Measurements from ENCODE around the gene RAPGEF5.

RAPGEF5 gene

GRCh38 chr7:22138106-22138505 lies 218.8 kb downstream of the RAPGEF5 start:
- no peak for DNase-seq (ENCODE audit: low read depth)
- TF ChIP-seq, protein P1, sequence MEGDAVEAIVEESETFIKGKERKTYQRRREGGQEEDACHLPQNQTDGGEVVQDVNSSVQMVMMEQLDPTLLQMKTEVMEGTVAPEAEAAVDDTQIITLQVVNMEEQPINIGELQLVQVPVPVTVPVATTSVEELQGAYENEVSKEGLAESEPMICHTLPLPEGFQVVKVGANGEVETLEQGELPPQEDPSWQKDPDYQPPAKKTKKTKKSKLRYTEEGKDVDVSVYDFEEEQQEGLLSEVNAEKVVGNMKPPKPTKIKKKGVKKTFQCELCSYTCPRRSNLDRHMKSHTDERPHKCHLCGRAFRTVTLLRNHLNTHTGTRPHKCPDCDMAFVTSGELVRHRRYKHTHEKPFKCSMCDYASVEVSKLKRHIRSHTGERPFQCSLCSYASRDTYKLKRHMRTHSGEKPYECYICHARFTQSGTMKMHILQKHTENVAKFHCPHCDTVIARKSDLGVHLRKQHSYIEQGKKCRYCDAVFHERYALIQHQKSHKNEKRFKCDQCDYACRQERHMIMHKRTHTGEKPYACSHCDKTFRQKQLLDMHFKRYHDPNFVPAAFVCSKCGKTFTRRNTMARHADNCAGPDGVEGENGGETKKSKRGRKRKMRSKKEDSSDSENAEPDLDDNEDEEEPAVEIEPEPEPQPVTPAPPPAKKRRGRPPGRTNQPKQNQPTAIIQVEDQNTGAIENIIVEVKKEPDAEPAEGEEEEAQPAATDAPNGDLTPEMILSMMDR (IDR thresholded peaks at IDR 0.05; ENCODE audit: low read depth, low read length, missing control alignments), result no peak
- H3K4me3 ChIP-seq (ENCODE audit: low read depth, low read length), result no peak overlapping the region

GRCh38 chr7:22137466-22137865 lies 219.5 kb downstream of the RAPGEF5 start:
- TF ChIP-seq, protein P1 (IDR thresholded peaks at IDR 0.05; ENCODE audit: low read depth, low read length, missing control alignments), result no peak
- no peak overlapping the region for H3K4me3 ChIP-seq (ENCODE audit: low read depth, low read length)
- no peak for DNase-seq (ENCODE audit: low read depth)

GRCh38 chr7:22137026-22137425 lies 219.9 kb downstream of the RAPGEF5 start:
- no peak for DNase-seq (ENCODE audit: low read depth)
- TF ChIP-seq, protein P1 (IDR thresholded peaks at IDR 0.05; ENCODE audit: low read depth, low read length, missing control alignments), result no peak
- no peak overlapping the region for H3K4me3 ChIP-seq (ENCODE audit: low read depth, low read length)

GRCh38 chr7:22129819-22130580 lies 227.0 kb downstream of the RAPGEF5 start:
- TF ChIP-seq, protein P1 (IDR thresholded peaks at IDR 0.05; ENCODE audit: low read depth, low read length, missing control alignments), result no peak
- no peak for DNase-seq (ENCODE audit: low read depth)
- no peak overlapping the region for H3K4me3 ChIP-seq (ENCODE audit: low read depth, low read length)

DNA sequence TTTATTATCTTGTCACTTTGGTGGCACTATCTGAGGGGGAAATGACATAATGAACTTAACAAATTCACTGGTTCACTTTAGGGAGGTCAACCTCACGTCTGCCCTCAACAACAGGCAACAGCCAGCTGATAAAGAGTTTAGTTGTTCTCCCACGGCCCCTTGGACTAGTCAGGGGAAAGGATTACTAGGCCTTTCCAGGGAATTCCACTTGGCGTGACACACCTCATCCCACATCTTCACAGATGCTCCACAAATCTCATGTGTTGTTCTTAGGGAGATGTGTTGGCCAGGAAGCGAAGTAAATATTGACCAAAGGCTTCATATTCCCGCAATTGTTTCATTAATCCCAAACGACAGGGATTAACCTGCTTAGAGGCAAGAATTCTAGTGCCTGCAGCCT lies 227.8 kb downstream of the RAPGEF5 start:
- no peak for DNase-seq (ENCODE audit: low read depth)
- TF ChIP-seq, protein P1 (IDR thresholded peaks at IDR 0.05; ENCODE audit: low read depth, low read length, missing control alignments), result no peak
- no peak overlapping the region for H3K4me3 ChIP-seq (ENCODE audit: low read depth, low read length)

DNA sequence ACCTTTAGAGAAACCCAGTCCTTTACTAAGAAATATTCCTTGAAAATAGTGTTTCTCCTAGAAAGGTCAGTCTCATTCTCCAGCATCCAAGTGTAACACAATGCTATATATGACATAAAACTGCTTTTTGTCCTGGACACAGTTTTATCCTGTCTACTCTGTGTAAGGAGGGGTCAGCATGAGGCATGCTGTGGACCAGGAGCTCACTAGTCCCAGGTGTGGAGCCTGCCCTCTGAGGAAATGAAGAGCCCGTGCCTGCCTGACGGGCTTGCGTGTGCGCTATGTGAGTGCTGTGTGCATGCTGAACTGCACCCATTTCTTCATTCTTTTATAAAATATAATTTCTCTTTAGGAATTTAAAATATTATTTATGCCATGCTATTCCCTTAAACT lies 228.4 kb downstream of the RAPGEF5 start:
- TF ChIP-seq, protein P1 (IDR thresholded peaks at IDR 0.05; ENCODE audit: low read depth, low read length, missing control alignments), result no peak
- H3K4me3 ChIP-seq (ENCODE audit: low read depth, low read length), result no peak overlapping the region
- DNase-seq (ENCODE audit: low read depth), result no peak
